K562 (cell line): ENCODE measurements around the gene ST3GAL3. TPM values are rescaled to one million over a fixed set of nuclear protein-coding genes. Genes with fewer than 3 reads are reported as not detected.
A peak's percentile ranks its signal among the peaks of the same experiment; 100 is the strongest.

Source experiments
- ARID3B ChIP-seq: fragments of 250-450 bp; sonication (Bioruptor Pico); IDR thresholded peaks from 2 replicates; pipeline ENCODE4 v1.4.0; 2020; ENCODE audit warnings: borderline replicate concordance
- BCL6 ChIP-seq: fragments of 250-450 bp; sonication (Bioruptor Pico); IDR thresholded peaks from 2 replicates; pipeline ENCODE4 v1.4.0; 2020
- CEBPB ChIP-seq: fragments of 450-650 bp; IDR thresholded peaks from 2 replicates; pipeline ENCODE4 v1.6.1; 2016; ENCODE audit warnings: missing genetic modification characterization, missing compliant biosample characterization
- DDX20 ChIP-seq: fragments of 450-650 bp; IDR thresholded peaks from 2 replicates; pipeline ENCODE4 v1.6.1; 2016; ENCODE audit warnings: missing genetic modification characterization, low read depth, mild to moderate bottlenecking, missing compliant biosample characterization, moderate library complexity
- E2F3 ChIP-seq: fragments of 250-450 bp; sonication (Bioruptor Pico); IDR thresholded peaks from 2 replicates; pipeline ENCODE4 v1.4.0; 2020; ENCODE audit warnings: mild to moderate bottlenecking
- ELF2 ChIP-seq: fragments of 250-450 bp; sonication (Bioruptor Pico); IDR thresholded peaks from 2 replicates; pipeline ENCODE4 v1.5.0; 2021; ENCODE audit warnings: mild to moderate bottlenecking
- FIP1L1 ChIP-seq: fragments of 200-400 bp; formaldehyde crosslinking; IDR thresholded peaks from 2 replicates; pipeline ENCODE4 v1.6.1; 2018; ENCODE audit warnings: mild to moderate bottlenecking, low read depth, low read length; ENCODE audit not compliant: poor library complexity, severe bottlenecking
- GABPB1 ChIP-seq: sonication (generic); formaldehyde crosslinking; IDR thresholded peaks from 2 replicates; pipeline ENCODE4 v1.8.0; 2022; ENCODE audit warnings: mild to moderate bottlenecking, missing genetic modification reagents
- HNRNPH1 ChIP-seq: fragments of 200-400 bp; formaldehyde crosslinking; optimal IDR thresholded peaks from 2 replicates; pipeline ENCODE3; 2017; ENCODE audit warnings: low read depth, mild to moderate bottlenecking, low read length, moderate library complexity
- MLLT1 ChIP-seq, 2 experiments: fragments of 450-650 bp; IDR thresholded peaks; 2 replicates each; pipeline ENCODE4 v1.6.1; 2016
- NCOR1 ChIP-seq: fragments of 450-650 bp; IDR thresholded peaks from 2 replicates; pipeline ENCODE4 v1.6.1; 2016; ENCODE audit warnings: mild to moderate bottlenecking, moderate library complexity
- POLR3G ChIP-seq: IDR thresholded peaks from 2 replicates; pipeline ENCODE4 v1.6.1; 2011; ENCODE audit not compliant: insufficient read length, insufficient replicate concordance; ENCODE audit errors: extremely low read depth
- PPARD ChIP-seq: fragments of 250-450 bp; sonication (Bioruptor Pico); IDR thresholded peaks from 2 replicates; pipeline ENCODE4 v1.8.0; 2022; ENCODE audit warnings: inconsistent platforms, mild to moderate bottlenecking, moderate library complexity
- SMAD4 ChIP-seq: fragments of 250-450 bp; sonication (Bioruptor Pico); conservative IDR thresholded peaks from 2 replicates; pipeline ENCODE4 v1.8.0; 2021; ENCODE audit warnings: inconsistent platforms, mild to moderate bottlenecking, moderate library complexity
- SREBF1 ChIP-seq: fragments of 150-350 bp; IDR thresholded peaks from 2 replicates; pipeline ENCODE4 v1.6.1; 2014; ENCODE audit warnings: antibody characterized with exemption, low read depth, low read length, borderline replicate concordance
- TAF1 ChIP-seq: IDR thresholded peaks from 2 replicates; pipeline ENCODE4 v1.6.1; 2011; ENCODE audit warnings: mild to moderate bottlenecking, low read length, moderate library complexity; ENCODE audit not compliant: insufficient read depth, control insufficient read depth, severe bottlenecking; ENCODE audit errors: extremely low read depth
- TFE3 ChIP-seq: fragments of 450-650 bp; formaldehyde crosslinking; IDR thresholded peaks from 2 replicates; pipeline ENCODE4 v1.4.0; 2020; ENCODE audit warnings: mild to moderate bottlenecking, mixed read lengths
- TRIM24 ChIP-seq, 2 experiments: fragments of 450-650 bp; IDR thresholded peaks; 2 replicates each; pipeline ENCODE4 v1.6.1; 2016
- ZKSCAN1 ChIP-seq: fragments of 150-350 bp; IDR thresholded peaks from 2 replicates; pipeline ENCODE4 v1.6.1; 2016; ENCODE audit warnings: low read depth, low read length
- ZNF274 ChIP-seq: IDR thresholded peaks from 2 replicates; pipeline ENCODE4 v1.6.1; 2011; ENCODE audit warnings: low read depth, mild to moderate bottlenecking, low read length, moderate library complexity, borderline replicate concordance
- ZNF586 ChIP-seq: fragments of 450-650 bp; formaldehyde crosslinking; conservative IDR thresholded peaks from 2 replicates; pipeline ENCODE4 v1.4.0; 2020; ENCODE audit warnings: mild to moderate bottlenecking, moderate library complexity
- polyA plus RNA-seq, 8 experiments: library from polyadenylated mRNA; depleted of rRNA in 4 of 8; stranded (reverse) in 5 of 8; unstranded in 3 of 8; fragments of >200 nt; fragmentation: Nextera tagmentation in 2 of 8; fragmentation: Illumina TruSeq in 1 of 8; extraction: Ambion mirVana in 2 of 8; extraction: Trizol in 1 of 8; gene quantifications; 2 replicates each; pipeline versions ENCODE4 v1.2.1 to v1.2.3, GENCODE V29; 2011 to 2014; ENCODE audit warnings: inconsistent platforms in 1 of 8, missing spikeins in 1 of 8
- total RNA-seq, 7 experiments: library from RNA; depleted of rRNA in 6 of 7; stranded (reverse); fragments of >200 nt in 6 of 7; fragmentation: Illumina TruSeq in 2 of 7; extraction: Trizol in 2 of 7; gene quantifications; 2 replicates each; pipeline versions ENCODE4 v1.2.1 to v1.2.3, GENCODE V29; 2011 to 2021; ENCODE audit warnings: low replicate concordance in 1 of 7

Gene ST3GAL3
- total and polyA plus RNA-seq, 9 of the 15 experiments (the other 6 are each of a cell fraction or from before 2014, with no cell fraction given), result 1.2 to 18.9 (median 11.0) TPM

- TF ChIP-seq TFE3 (no peak), TRIM24 (IDR thresholded peaks at IDR 0.05) (0 out of 4 replicates have a peak, but pooled peaks of 1 of the 2 experiments have one; percentile 7), POLR3G (no peak), TAF1 (peak; percentile 96), MLLT1 (IDR thresholded peaks at IDR 0.05) (no peak), ZNF586 (CRISPR knock-in tag) (no peak), SREBF1 (no peak), DDX20 (no peak), FIP1L1 (peak; percentile 85), ELF2 (CRISPR knock-in tag) (no peak), SMAD4 (peak; percentile 88), NCOR1 (0 out of 2 replicates have a peak, but pooled peaks have one; percentile 13), CEBPB (no peak), BCL6 (CRISPR knock-in tag) (0 out of 2 replicates have a peak, but pooled peaks have one; percentile 35), ARID3B (CRISPR knock-in tag) (peak; percentile 79; the same call in 1 of the 2 replicates), HNRNPH1 (no peak), E2F3 (CRISPR knock-in tag) (peak; percentile 76), PPARD (CRISPR knock-in tag) (no peak), ZKSCAN1 (no peak), GABPB1 (peak; percentile 70; the same call in 1 of the 2 replicates), ZNF274 (no peak)
Measured at GRCh38 chr1:43707190-43708001, at the start of gene ST3GAL3 (continued).
